NCI-H1417 (cell line): ENCODE results near the gene ASIP.

ENCODE experiments used
- DNase-seq, 3 experiments: peaks; one replicate each; lab custom pipeline; 2025; lab: John Stamatoyannopoulos, UW

Gene ASIP

DNA sequence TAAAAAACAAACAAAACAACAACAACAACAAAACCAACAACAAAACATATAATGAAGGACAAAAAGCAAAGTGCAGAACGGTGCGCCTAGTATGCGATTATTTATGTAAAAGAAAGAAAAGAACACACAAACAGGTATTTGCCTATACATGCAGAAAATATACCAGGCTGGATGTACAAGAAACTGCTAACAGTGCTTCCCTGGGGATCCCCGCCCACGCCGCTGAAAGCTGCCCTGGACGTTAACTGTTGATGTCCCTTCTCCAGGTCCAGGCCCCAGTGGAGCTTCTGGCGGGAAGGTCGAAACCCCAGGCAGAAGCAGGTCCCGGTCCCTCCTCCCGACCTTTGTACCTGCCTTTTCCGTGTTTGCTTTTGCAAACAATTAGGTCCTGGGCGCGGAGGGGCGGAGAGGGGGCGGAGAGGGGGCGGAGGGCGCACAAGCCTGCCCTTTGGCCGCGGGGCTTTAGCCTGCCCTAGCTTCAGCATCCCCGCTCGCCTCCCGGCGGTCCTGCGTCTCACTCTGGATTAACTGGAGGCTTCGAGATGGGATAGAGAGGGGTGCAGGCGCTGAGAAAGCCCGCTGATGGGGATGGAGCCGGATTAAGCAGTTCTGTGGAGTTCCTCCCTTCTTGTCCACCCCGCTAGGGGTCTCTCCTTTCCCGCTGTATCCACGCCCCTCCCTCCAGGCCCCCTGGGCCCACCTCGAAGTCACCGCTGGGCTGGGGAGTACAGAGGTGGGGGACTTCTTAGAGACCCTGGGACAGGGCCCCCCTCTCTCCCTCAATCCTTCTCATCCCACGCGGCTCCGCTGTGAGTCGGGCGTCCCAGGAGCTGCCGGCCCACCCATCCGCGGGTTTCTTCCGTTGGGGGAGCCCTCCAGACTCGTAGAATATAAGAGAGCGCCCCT lies 70.1 kb downstream of the ASIP start:
- DNase-seq = peak in 2 of 3 experiments; percentile 59 to 78

GRCh38 chr20:34312024-34312460 lies 70.8 kb downstream of the ASIP start:
- DNase-seq = peak in 2 of 3 experiments; percentile 39 to 53

- DNase-seq = peak; percentile 83 to 96 (median 89)
Measured at GRCh38 chr20:34312544-34313217, 71.5 kb downstream of the ASIP start.

DNA sequence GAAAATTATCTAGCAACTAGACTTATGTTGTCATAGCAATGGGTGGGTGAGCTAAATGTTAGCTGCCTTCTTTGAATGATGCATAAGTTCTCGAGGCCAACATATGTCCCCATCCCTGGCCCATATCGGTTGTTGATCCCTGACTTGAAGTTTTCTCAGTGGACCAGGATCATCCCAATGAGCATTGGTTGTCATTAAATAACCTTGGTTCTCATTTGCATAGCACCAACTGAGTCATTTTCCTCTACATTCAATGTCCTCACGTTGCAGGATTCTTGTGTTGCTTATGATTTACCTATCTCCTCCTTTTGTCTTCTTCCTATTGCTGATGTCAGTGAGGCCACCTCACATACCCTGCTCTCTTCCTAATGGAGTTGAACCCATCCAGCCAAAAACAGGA lies 74.0 kb downstream of the ASIP start:
- DNase-seq = no peak

DNA sequence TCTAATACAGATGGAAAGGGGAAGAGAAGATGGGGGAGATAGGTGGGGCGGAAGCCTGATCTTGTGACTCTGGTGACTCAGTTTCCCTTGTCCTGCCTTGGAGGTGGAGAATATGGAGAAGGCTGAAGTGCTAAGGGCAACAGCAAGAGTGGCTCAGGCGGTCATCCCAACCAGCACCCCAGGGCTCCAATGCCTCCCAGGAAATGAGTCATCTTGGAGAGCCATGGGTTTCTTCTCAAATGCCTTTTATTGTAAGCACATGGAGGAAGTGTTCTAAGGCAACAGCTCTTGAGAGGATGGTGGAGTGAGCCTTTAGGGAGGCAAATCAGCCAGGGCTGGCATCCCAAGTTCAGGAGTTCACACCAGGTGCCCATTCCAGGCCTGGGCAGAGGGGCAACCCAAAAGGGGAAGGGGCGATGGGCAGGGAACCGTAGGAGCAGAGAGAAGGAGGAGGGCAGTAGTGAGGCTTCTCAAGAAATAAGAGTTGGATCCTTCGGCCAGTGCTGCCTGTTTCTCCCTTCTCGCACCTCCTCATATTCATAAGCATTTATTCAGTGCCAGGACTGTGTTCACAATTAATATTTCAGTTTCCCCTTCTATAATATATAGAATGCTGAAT lies 75.1 kb downstream of the ASIP start:
- DNase-seq = no peak
